GM19328 (cell line): ENCODE results near the gene ABCC9.
"Not testable (repeated sequence)": the region's sequence is repeated elsewhere in the genome, so short reads cannot be mapped to it uniquely, and the experiment has no call there.

Experiments used
- ATAC-seq: cut with Tn5 transposase; IDR thresholded peaks from one replicate; pipeline ENCODE4 v1.9.1; 2021; ENCODE audit warnings: mild to moderate bottlenecking, moderate library complexity; ENCODE audit not compliant: unreplicated experiment

Gene ABCC9

DNA sequence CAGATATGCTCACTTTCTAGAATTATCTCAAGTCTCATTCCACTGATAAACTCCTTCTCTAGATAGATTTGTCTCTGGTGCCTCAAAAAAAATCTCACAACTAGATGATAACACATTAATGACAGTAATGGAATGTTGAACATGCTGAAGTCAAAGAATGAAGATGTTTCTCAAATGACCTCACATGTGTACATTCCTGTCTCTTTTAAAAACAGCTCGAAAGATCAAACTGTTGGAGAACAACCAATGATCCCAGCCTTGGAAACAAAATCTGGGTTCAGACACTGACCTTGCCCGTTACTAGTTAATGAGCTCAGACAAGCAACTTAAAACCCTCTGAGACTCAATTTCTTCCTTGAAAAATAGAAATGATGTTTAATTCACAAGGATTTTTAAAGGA lies 122.0 kb downstream of the ABCC9 start:
- no peak for ATAC-seq

DNA sequence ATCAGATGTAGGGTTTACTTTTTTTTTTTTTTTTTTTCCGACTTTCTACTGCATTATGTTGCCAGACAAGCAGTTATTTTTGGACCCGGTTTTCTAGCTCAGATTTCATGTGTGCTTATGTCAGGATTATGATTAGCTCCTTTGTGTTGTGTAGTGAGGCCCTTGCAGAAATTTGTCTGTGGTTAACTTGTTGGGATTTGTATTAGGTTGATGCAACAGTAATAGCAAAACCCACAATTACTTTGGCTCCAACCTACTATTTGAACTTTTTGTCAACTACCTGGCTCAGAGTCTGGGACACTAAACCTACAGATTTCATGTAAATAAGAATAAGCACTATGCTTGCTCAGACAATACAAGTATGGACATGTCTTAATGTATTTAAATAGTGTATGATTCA lies 122.6 kb downstream of the ABCC9 start:
- no peak for ATAC-seq

DNA sequence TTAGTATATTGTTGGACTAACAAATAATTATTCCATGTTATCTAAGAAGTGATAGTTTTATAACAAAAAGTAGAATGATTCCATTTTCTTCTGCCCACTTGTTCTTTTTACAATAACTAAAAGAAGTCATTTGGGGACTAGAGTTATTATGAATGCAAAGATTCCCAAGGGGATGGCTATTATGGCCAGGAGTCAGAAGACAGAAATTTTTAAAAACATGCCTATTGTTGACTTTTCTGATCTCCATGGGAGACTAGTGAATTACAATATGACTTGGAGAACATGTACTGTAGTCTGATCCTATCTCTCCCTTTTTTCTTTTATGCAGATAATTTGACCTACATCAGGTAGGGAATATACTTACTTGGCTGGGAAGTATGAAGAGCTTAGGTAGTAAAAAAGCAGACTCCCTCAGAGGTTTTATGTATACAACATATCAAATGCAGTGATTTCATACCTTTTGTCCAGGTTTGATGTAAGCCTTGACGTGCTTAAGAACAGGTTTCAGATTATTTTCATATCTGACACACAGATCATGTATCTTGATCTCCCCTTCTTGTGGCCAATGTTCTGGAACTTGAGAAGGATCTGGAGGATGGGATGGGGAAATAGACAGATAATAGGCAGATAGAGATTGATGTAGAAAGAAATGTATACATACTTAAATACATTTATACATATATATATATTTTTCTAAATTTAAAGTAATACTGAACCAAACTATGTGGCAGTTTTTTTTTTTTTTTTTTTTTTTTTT lies 125.7 kb downstream of the ABCC9 start:
- no peak for ATAC-seq

DNA sequence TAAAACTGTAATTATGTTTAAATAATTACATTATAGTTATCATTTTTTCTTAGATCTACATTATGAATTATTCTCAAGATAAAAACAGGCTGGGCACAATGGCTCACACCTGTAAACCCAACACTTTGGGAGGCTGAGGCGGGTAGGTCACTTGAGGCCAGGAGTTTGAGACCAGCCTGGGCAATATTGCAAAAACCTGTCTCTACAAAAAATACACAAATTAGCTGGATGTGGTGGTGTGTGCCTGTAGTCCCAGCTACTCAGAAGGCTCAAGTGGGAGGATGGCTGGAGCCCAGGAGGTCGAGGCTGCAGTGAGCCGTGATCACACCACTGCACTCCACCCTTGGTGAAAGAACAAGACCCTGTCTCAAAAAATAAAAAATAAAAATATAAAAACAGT lies 126.4 kb downstream of the ABCC9 start:
- ATAC-seq = no peak

DNA sequence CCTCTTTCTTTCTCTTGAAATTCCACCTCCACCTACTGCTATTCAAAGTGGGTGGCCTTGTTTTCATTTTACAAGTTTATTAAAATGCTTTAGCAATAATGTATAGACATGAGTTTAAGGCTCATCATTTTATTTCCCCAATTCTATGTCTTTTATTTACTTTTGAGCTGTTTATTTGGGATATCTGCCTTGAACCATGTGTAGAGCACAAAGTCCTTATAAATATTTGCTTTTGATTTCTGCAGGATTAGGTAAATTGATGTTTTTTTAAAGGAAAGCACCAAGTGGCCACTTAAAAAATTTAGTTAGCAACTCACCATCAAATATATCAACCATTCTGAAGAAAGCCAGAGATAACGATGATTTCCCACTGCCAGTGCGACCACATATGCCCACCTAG lies 126.9 kb downstream of the ABCC9 start:
- ATAC-seq = no peak

DNA sequence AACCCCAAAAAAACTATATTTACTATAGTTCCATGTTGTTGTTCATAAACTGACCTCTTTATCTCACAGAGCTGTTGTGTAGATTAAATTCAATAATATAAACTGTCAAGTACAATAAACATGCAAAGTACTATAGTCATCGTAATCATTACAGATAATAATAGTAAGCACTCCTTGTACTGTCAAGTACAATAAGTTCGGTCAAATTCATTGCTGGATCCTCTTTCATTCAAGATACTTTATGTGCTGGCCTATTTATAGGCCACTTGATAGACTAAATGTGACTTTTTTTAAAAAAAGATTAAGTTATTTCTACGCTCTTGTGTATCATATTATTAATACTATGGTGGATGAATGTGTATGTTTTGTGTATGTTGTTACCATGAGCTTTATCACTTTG lies 127.5 kb downstream of the ABCC9 start:
- no peak for ATAC-seq

DNA sequence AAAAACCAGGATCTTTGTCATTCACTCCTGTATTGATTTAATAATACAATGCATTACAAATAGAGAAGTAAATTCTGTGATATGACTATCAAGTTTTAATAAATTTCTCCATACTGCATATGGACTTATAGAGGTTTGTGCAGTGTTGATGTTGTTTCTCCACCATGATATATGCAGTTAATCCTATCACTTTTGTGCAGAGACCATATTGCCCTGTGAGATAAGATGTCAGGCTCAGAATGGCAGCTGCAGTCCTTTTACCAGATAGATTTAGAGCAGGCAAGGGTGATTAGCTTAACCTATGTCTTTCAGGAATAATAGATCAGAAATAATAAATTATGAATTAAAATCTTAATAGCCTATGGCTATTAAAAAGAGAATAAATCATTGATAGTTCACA lies 128.1 kb downstream of the ABCC9 start:
- ATAC-seq = no peak

DNA sequence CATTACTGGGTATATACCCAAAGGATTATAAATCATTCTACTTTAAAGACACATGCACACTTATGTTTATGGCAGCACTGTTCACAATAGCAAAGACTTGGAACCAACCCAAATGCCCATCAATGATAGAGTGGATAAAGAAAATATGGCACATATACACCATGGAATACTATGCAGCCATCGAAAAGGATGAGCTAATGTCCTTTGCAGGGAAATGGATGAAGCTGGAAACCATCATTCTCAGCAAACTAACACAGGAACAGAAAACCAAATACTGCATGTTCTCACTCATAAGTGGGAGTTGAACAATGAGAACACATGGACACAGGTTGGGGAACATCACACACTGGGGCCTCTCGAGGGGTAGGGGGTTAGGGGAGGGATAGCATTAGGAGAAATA lies 128.9 kb downstream of the ABCC9 start:
- not testable (repeated sequence) for ATAC-seq

DNA sequence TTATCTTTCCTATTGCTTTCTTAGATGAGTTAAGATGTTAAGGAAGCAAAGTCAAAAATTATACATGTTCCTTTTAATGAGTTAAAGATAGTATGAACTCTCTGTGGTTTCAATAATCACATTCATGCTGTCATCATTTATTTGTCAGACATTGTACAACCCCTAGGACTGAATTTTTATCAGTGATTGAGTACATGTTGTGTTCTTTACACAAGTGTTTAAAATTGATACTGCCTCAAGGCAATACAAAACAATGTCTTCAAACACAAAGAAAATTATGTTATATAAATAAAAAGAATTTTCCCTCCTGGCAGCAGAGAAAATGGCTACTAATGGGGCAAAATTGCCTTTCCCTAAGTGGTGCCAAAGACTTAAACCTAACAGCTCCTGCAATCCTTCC lies 132.1 kb downstream of the ABCC9 start:
- no peak for ATAC-seq

DNA sequence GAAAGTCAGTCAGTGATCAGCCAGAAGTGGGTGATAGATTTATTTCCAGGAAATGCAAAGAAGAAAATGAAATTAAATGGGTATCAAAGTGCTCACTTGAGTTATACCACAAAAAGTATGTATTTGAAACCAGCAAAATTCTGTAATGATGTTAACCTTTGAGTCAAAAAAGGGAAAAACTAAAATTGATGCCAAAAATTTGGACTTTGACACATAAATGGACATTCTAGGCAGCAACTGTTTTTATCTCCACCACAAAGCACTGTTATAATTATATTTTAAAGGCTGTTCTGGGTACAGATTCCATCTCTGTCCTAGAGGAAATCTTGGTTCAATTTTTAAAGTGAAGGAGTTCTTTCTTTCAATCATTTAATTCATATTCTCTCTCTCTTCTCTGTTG lies 135.0 kb downstream of the ABCC9 start:
- no peak for ATAC-seq

DNA sequence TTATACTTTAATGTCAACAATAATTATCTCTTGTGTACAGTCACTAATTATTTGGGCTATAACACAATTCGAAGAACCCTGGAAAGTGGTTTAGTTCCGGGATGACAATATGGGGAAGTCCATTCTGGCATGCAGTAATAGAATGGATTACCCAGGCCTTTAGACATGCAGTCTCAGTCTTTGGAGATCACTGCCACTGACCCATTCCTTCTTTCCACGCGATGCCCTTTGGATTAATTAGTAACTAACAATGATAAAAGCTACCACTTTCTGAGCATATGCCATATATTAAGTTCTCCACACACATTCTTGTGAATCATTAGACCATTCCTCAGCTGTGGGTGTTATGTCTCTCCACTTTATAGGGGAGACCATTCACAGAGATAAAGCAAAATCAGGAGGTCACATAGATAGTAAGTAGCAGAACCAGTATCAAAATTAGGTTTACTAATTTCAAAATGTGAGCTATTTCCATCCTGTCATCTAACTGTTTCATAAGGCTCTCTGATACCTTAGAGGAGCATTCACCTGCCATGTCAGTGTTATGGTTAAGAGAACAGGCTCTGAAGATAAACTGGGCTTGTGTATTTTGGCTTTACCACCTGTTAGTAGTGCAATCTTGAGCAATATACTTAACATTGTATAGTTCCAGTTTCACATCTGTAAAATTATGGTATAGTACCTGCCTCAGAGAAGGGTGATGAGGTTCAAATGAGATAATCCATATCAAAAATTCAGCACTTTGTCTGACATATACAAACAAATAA lies 139.5 kb downstream of the ABCC9 start:
- ATAC-seq = no peak

DNA sequence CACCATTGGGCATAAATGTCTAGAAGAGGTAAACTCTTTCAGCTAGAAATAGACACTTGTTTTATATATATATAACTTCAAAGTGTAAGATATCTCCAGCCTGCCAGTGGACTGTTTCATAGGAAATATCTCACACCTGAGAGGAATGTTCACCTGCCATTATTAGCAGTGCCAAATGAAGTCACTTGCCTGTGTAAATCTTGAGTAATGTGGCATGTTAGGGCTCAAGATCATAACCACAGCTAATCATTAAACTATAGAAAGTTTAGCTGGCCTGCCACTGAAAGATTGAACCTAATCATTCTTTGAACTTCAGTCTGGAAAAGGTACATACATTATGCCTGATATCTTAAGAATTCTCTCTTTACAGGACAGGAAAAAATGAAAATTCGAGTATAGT lies 141.2 kb downstream of the ABCC9 start:
- ATAC-seq = no peak

DNA sequence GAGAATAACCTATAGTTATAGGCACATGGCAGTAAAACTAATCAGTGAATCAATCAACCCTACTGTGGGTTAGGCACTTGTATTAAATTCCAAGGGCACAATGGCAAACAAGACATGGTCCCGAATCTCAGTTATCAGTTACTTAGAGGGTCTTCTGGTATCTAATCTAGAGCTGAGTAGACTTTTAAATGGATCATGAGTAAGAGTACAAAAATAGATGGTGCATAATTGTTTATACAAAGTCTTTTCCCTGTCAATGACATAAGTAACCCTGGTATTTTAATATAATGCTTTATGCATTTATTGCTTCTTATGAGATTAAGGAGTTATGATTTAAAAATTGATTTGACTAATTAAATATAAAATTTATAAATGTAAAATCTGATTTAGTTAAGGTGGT lies 143.7 kb downstream of the ABCC9 start:
- ATAC-seq = no peak

DNA sequence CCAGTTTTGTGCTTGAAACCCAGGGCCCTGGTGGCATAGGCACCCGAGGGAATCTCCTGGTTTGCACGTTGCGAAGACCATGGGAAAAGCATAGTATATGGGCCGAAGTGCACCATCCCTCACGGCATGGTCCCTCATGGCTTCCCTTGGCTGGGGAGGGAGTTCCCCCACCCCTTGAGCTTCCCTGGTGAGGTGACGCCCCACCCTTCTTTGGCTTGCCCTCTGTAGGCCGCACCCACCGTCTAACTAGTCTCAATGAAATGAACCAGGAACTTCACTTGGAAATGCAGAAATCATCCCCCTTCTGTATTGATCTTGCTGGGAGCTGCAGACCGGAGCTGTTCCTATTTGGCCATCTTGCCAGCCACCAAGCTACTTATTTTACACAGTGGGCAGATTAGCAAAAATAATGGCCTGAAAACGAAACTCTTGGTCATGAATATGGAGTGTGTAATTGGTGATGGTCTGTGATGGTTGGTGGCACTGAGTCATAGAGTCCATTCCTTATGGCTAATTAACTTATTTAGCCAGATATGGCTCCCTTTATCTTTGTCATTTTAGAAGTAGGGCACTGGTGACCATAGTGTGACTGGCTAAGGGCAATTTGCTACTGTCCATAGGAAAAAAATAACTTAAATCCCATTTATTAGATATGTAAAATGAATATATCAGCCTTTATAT lies 145.4 kb downstream of the ABCC9 start:
- no peak for ATAC-seq

DNA sequence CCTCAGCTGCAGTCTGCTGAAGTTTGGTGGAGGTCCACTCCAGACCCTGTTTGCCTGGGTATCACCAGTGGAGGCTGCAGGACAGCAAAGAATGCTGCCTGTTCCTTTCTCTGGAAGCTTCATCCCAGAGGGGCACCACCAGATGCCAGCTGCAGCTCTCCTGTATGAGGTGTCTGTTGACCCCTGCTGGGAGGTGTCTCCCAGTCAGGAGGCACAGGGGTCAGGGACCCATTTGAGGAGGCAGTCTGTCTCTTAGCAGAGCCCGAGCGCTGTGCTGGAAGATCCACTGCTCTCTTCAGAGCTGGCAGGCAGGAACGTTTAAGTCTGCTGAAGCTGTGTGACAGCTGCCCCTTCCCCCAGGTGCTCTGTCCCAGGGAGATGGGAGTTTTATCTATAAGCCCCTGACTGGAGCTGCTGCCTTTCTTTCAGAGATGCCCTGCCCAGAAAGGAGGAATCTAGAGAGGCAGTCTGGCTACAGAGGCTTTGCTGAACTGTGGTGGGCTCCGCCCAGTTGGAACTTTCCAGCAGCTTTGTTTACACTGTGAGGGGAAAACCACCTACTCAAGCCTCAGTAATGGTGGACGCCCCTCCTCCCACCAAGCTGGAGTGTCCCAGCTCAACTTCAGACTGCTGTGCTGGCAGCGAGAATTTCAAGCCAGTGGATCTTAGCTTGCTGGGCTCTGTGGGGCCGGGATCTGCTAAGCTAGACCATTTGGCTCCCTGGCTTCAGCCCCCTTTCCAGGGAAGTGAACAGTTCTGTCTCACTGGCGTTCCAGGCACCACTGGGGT lies 146.2 kb downstream of the ABCC9 start:
- not testable (repeated sequence) for ATAC-seq

DNA sequence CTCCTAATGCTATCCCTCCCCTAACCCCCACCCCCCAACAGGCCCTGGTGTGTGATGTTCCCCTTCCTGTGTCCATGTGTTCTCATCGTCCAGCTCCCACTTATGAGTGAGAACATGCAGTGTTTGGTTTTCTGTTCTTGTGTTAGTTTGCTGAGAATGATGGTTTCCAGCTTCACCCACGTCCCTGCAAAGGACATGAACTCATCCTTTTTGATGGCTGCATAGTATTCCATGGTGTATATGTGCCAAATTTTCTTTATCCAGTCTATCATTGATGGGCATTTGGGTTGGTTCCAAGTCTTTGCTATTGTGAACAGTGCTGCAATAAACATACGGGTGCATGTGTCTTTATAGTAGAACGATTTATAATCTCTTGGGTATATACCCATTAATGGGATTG lies 151.5 kb downstream of the ABCC9 start:
- not testable (repeated sequence) for ATAC-seq

DNA sequence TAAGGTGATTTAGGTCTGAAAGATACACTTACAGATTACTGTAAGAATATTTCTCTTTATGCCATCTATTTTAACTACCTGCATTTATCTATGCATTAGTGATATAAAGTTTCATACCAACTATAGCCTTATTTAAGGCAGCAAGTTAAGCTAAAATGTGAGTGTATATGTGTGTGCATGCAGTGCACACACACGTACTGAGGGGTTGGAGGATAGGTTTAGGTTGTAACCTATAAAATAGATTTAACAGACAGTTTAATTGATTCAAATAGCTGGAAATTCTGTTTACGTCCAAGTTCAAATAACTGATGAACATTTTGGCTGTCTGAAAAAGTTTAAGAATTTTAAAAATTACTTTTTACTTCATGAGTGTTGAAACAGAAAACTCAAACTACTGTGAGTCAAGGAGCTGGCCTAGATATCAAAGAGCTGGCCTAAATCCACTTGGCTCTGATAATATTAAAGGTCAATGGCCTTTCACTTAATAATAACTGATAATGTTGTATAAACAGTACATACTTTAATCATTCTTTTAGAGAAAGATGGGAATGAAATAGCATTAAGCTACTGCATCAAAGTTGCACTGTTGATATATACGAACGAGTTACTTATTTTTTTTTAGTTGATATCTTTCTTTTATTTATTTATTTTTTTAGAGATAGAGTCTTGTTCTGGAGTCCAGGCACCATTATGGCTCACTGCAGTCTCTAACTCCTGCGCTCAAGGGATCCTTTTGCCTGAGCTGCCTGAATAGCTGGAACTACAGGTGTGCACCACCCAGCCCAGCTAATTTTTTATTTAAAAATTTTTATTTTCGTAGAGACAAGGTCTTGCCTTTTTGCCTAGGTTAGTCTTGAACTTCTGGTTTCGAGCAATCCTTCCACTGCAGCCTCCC lies 152.9 kb downstream of the ABCC9 start:
- no peak for ATAC-seq

DNA sequence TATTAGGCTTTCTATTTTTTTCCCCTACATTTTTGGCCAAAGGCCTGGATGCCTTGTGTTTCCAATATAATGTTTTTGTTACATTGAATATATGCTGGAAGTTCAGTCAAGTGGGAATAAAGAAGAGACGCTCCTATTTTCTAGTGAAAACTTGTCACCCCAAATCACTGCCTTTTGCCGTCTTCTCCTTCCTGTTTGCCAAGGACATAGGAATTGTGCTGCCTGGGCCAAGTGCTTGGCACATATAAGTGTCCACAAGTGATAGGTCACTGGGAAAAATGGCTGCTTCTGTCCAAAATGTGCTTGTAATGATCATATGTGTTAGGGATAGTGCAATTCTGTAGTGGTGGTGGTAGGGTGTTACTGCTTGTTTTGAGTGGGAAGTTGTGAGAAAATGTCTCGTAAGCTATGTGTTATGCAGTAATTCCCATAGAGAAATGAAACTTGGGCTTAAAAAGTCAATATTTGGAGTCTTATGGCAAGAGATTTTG lies 155.1 kb downstream of the ABCC9 start:
- ATAC-seq = no peak

DNA sequence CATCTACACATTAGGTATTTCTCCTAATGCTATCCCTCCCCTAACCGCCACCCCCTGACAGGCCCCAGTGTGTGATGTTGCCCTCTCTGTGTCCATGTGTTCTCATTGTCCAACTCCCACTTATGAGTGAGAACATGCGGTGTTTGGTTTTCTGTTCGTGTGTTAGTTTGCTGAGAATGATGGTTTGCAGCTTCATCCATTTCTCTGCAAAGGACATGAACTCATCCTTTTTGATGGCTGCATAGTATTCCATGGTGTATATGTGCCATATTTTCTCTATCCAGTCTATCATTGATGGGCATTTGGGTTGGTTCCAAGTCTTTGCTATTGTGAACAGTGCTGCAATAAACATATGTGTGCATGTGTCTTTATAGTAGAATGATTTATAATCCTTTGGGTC lies 158.5 kb downstream of the ABCC9 start:
- not testable (repeated sequence) for ATAC-seq

DNA sequence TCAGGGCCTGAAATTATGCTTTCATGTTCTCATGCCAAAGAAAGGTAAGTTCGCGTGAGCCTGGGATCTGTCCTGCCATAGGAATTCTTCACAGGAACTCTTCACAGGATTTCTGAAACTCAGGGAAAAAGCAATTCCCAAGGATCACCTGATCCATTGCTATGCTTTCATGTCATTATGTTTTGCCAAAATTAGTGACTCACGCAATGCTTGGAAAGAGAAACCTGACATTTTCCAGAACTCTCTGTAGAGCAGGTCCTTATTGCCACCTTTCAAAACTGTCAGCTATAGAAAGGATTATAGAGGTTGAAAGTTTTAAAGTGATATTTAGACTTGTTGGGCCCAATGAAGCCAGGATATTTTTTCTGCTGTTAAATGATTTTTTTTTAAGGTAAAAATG lies 160.4 kb downstream of the ABCC9 start:
- ATAC-seq = no peak
